NCI-H69 (cell line): ENCODE results near the gene ACP3.
"Not testable (repeated sequence)": the region's sequence is repeated elsewhere in the genome, so short reads cannot be mapped to it uniquely, and the experiment has no call there.

Source experiments
- DNase-seq: peaks from one replicate; lab custom pipeline; 2025; lab: John Stamatoyannopoulos, UW

ACP3 gene

GRCh38 chr3:132362329-132362728 is 45.1 kb downstream of the ACP3 start:
- DNase-seq, result peak; percentile 12

- no peak for DNase-seq
Observed at GRCh38 chr3:132368515-132368914, 51.3 kb downstream of the ACP3 start.

DNA sequence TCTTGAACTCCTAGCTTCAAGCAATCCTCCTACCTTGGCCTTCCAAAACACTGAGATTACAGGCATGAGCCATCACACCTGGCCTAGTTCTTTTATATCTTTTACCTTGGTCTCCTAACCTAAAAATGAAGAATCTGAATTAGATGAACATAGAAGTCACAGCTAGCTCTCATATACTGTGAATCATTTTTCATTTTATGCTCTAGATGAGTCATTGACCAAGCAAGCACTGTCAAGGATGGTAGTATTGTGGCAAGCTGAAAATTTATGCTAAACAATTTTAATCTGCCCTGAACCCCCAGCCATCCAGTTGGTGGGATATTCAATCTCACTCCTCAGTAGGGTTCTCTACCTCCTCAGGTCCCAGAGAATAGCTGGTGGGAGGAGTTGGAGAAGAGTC is 51.8 kb downstream of the ACP3 start:
- no peak for DNase-seq

DNA sequence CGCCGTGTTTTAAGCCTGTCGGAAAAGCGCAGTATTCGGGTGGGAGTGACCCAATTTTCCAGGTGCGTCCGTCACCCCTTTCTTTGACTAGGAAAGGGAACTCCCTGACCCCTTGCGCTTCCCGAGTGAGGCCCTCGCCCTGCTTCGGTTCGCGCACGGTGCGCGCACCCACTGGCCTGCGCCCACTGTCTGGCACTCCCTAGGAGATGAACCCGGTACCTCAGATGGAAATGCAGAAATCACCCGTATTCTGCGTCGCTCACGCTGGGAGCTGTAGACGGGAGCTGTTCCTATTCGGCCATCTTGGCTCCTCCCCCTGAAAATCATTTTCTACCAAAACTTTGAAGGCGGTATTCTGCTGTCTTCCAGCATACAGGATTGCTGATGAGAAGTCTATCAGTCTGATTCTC is 59.7 kb downstream of the ACP3 start:
- DNase-seq, result peak; percentile 51

DNA sequence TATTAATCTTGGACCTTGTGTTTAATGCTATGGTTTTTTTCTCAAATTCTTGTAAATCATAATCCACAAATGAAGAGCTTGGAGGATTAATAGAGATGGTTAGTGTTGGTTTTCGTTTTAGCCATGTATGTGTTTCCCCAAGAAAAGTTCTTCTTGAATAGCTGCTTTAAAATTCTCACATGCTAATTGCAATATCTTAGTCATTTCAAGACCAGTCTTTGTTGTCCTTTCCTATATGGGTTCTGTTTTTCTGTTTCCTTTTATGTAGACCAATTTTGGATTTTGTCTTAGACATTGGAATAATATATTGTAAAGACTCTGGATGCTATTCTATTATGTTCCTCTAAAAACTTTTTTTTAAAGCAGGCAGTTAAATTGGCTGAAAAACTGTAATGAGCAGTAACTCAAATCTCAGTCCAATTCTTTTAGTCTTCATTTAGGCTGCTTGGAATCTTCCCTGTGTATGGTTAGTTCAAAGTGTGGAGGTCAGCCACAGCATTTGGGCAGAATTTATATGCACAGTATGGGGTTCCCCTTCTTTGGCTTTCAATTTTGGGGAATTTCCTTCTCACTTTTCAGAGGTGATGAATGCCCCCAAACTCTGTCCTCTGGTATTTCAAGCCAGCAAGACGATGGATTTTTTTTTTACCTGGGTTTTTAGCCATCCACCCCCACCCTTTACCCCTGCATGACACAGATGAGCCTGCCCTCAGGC is 61.0 kb downstream of the ACP3 start:
- no peak for DNase-seq

GRCh38 chr3:132378846-132379245 is 61.6 kb downstream of the ACP3 start:
- DNase-seq, result peak; percentile 57

DNA sequence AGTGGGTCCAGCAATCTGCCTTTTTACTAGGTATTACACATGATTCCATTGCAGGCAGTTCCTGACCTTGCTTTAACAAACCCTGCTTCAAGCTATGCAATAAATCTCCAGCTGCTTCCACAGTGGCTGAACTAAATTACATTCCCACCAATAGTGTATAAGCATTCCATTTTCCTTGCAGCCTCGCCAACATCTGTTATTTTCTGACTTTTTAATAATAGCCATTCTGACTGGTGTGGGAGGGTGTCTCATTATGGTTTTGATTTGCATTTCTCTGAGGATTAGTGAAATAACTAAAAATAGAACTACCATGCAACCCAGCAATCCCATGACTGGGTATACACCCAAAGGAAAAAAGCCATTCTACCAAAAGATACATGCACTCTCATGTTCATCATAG is 63.7 kb downstream of the ACP3 start:
- no peak for DNase-seq

- no peak for DNase-seq
Observed at GRCh38 chr3:132381348-132381944, 64.2 kb downstream of the ACP3 start.

DNA sequence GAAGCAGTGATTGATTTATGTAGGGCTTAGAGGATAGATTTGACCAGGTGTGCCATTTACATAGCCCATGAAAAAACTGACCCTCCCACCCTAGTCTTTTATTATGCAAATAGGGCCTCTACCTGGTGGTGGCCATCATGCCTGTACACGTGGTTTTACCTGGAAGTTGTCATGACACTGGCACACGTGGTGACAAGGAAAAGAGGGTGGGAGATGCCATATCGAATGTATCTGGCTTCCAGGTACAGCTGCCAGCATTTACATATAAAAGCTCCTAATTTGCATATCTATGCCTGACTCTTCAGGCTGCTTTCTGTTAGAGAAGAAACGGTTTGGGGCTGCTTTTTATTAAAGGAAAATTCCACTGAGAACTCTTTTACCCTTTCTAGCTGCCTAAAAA is 65.1 kb downstream of the ACP3 start:
- no peak for DNase-seq

DNA sequence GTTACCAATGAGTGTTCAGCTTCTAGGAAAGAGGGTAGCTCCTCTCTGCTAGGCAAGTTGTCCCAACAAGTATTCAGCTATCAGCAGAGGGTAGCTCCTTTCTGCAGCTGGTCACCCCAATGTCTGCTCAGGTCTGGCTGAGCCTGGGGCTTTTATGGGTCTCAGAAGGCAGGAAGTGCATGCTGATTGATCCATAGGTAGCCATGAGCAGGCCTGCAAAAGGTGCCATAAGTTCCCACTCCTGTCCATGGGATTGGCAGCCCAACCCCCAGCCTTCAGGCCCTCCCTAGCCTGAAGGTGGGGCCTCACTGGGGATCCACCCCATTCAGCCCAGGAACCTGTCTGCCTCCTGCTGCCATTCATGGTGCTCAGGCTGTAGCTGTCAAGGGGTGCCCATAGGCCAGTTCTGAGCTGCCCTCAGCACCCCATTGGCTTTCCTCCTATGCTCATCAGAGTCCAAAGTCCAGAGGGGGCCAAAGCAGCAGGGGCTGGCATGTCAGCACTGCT is 65.5 kb downstream of the ACP3 start:
- DNase-seq, result no peak

- no peak for DNase-seq
Observed at GRCh38 chr3:132386259-132386658, 69.1 kb downstream of the ACP3 start.

GRCh38 chr3:132392675-132393074 is 75.5 kb downstream of the ACP3 start:
- not testable (repeated sequence) for DNase-seq

GRCh38 chr3:132394320-132394719 is 77.1 kb downstream of the ACP3 start:
- DNase-seq, result peak; percentile 18

- no peak for DNase-seq
Observed at GRCh38 chr3:132395126-132395525, 77.9 kb downstream of the ACP3 start.

DNA sequence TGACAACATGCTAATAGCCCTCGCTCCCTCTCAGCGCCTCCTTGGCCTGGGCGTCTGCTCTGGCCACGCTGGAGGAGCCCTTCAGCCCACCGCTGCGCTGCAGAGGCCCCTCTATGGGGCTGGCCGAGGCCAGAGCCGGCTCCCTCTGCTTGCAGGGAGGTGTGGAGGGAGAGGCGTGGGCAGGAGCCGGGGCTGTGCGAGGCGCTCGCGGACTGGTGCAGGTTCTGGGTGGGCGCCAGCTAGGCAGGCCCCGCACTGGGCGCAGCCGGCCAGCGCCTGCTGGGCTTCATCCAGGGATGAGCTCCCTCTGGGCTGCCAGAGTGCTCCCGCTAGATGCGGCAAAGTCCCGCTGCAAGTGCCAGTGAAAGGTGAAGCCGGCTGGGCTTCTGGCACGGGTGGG is 79.0 kb downstream of the ACP3 start:
- no peak for DNase-seq

DNA sequence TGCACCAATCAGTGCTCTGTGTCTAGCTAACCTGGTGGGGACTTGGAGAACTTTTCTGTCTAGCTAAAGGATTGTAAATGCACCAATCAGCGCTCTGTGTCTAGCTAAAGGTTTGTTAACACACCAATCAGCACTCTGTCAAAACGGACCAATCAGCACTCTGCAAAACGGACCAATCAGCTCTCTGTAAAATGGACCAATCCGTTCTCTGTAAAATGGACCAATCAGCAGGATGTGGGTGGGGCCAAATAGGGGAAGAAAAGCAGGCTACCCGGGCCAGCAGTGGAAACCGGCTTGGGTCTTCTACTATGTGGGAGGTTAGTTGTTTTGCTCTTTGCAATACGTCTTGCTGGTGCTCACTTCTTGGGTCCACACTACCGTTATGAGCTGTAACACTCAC is 79.6 kb downstream of the ACP3 start:
- not testable (repeated sequence) for DNase-seq

GRCh38 chr3:132399054-132399929 is 82.1 kb downstream of the ACP3 start:
- peak; percentile 37 for DNase-seq

DNA sequence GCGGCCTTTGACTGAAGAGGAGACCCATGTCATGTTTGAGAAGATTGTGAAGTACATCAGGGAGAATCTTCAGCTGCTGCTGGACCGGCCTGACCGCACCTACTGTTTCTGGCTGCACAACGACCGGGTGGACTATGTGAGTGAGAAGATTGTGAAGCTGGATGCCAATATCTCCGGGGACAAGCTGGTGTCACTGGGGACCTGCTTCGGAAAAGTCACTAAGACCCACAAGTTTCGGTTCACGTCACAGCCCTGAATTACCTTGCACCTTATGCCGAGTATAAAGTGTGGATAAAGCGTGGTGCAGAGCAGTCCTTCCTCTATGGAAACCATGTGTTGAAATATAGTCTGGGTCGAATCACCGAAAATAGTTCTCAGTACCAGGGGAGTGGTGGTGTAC is 84.0 kb downstream of the ACP3 start:
- DNase-seq, result no peak

DNA sequence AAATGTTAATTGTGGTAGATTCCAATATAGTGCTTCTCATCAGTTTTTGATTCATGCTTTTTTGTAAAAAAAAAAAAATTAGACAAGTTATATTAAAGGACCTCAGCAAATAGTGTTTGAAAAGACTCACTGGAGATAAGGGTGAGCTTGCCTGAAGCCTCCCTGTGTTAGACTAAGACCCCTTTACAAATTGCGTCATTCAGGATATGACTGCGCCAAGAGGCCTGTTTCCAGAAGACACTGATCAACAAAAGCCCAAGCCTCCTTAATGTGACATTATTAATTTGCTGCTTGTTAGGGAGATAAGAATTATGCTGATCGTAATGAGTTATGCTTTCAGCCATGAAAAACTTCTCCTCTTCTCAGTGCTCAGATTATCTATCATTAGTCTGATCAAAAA is 87.1 kb downstream of the ACP3 start:
- DNase-seq, result no peak

- DNase-seq, result peak; percentile 71
Observed at GRCh38 chr3:132405188-132405587, 88.0 kb downstream of the ACP3 start.

GRCh38 chr3:132405609-132406299 is 88.5 kb downstream of the ACP3 start:
- DNase-seq, result no peak

DNA sequence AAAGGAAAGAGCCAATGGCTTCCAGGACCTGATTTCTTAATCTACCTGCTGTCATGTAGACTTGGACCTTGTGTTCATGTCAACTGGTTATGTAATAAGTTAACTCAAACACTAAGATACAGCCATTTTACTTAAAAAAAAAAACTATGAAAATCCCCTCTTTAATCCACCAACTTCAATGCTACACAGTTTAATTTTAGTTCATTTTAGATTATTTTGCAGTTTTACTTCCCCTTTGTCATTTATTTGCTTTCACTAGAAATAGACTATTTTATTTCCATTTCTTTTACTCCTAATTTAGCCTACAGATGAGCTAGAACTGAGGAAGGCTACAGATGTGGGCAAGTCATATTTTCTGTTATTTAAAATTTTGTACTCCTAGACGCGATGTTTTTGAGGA is 89.4 kb downstream of the ACP3 start:
- no peak for DNase-seq
